KBM-7 (cell line): ENCODE data around the gene CCL27.

Experiments used
- DNase-seq: peaks from one replicate; pipeline ENCODE4 v3.0.0-alpha.2; 2015
- in situ Hi-C: fragments of 300-500 bp; cut with MboI; formaldehyde crosslinking; loops from 2 replicates; pipeline ENCODE4 v1.14.3; 2020; ENCODE audit warnings: low sequenced_read_pairs, low pct_unique_long_range_greater_than_20kb, mixed read lengths

The CCL27 gene

GRCh38 chr9:34686231-34686630 is 23.8 kb upstream of the CCL27 start:
- no peak for DNase-seq
- in situ Hi-C loops: no loop called here

- in situ Hi-C loops: no loop called here
- no peak for DNase-seq
These were observed 23.1 kb upstream of the CCL27 start for GRCh38 chr9:34685591-34685990.

- DNase-seq: no peak
- in situ Hi-C loops: no loop called here
These were observed 22.4 kb upstream of the CCL27 start for GRCh38 chr9:34684816-34685215.

GRCh38 chr9:34684145-34684544 is 21.7 kb upstream of the CCL27 start:
- no peak for DNase-seq

GRCh38 chr9:34675869-34676268 is 13.4 kb upstream of the CCL27 start:
- no peak for DNase-seq
- in situ Hi-C loops: no loop called here

More at GRCh38 chr9:34684145-34684544, 21.7 kb upstream of the CCL27 start:
- in situ Hi-C loops: no loop called here

- DNase-seq: peak; percentile 88
- in situ Hi-C loops: no loop called here
These were observed 12.7 kb upstream of the CCL27 start for GRCh38 chr9:34675048-34675714.

GRCh38 chr9:34674440-34674839 is 12.0 kb upstream of the CCL27 start:
- DNase-seq: no peak
- in situ Hi-C loops: no loop called here

- in situ Hi-C loops: no loop called here
- DNase-seq: no peak
These were observed 8.8 kb upstream of the CCL27 start for GRCh38 chr9:34671307-34671706.

GRCh38 chr9:34669809-34670562 is 7.5 kb upstream of the CCL27 start:
- DNase-seq: no peak
- in situ Hi-C loops: no loop called here

- in situ Hi-C loops: no loop called here
These were observed 3.2 kb upstream of the CCL27 start for GRCh38 chr9:34665381-34666250.

GRCh38 chr9:34665067-34665380 is 2.6 kb upstream of the CCL27 start:
- no peak for DNase-seq
- in situ Hi-C loops: no loop called here

More at GRCh38 chr9:34665381-34666250, 3.2 kb upstream of the CCL27 start:
- peak; percentile 80 for DNase-seq

- DNase-seq: peak; percentile 75
- in situ Hi-C loops: no loop called here
These were observed 2.0 kb upstream of the CCL27 start for GRCh38 chr9:34664281-34665066.

- no peak for DNase-seq
- in situ Hi-C loops: no loop called here
These were observed 797 bp upstream of the CCL27 start for GRCh38 chr9:34663303-34663605.

- in situ Hi-C loops: no loop called here
- no peak for DNase-seq
These were observed 2.7 kb downstream of the CCL27 start for GRCh38 chr9:34659592-34660253.

GRCh38 chr9:34658461-34658860 is 4.0 kb downstream of the CCL27 start:
- in situ Hi-C loops: no loop called here
- DNase-seq: no peak

GRCh38 chr9:34656992-34657391 is 5.5 kb downstream of the CCL27 start:
- in situ Hi-C loops: no loop called here
- no peak for DNase-seq

GRCh38 chr9:34655394-34655793 is 7.1 kb downstream of the CCL27 start:
- in situ Hi-C loops: no loop called here
- DNase-seq: no peak

GRCh38 chr9:34654323-34655051 is 8.0 kb downstream of the CCL27 start:
- in situ Hi-C loops: no loop called here

More at GRCh38 chr9:34654323-34655051, 8.0 kb downstream of the CCL27 start:
- no peak for DNase-seq
